H1 (cell line): Measurements from ENCODE around the gene ZC2HC1C. TPM values are rescaled to one million over a fixed set of nuclear protein-coding genes. Genes with fewer than 3 reads are reported as not detected.

Source experiments
- ASH2L ChIP-seq: fragments of 200-600, 300-600 bp; sonication (generic); IDR thresholded peaks from one replicate; pipeline ENCODE4 v1.7.1; 2017; ENCODE audit warnings: low read length
- ATF3 ChIP-seq: IDR thresholded peaks from 2 replicates; pipeline ENCODE4 v1.6.1; 2011; ENCODE audit warnings: low read depth, mild to moderate bottlenecking, low read length; ENCODE audit not compliant: insufficient read depth
- BRCA1 ChIP-seq: IDR thresholded peaks from 2 replicates; pipeline ENCODE4 v1.6.1; 2012; ENCODE audit warnings: low read depth, low read length, improper control_type of control experiment
- CHD1 ChIP-seq: IDR thresholded peaks from 2 replicates; pipeline ENCODE4 v1.6.1; 2012; ENCODE audit warnings: low read depth, low read length, improper control_type of control experiment
- CREB1 ChIP-seq: IDR thresholded peaks from 2 replicates; pipeline ENCODE4 v1.6.1; 2012; ENCODE audit warnings: inconsistent platforms
- CTCF ChIP-seq, 3 experiments: IDR thresholded peaks; 1 replicate in 2 of 3; 2 replicates in 1 of 3; pipeline versions ENCODE4 v1.5.1 to v1.6.1; 2011; ENCODE audit warnings: low read length in 3 of 3, mild to moderate bottlenecking in 3 of 3, inconsistent platforms in 2 of 3, low read depth in 1 of 3, moderate library complexity in 1 of 3; ENCODE audit not compliant: insufficient read depth in 1 of 3; ENCODE audit errors: control extremely low read depth in 1 of 3
- EGR1 ChIP-seq: IDR thresholded peaks from 2 replicates; pipeline ENCODE4 v1.6.1; 2011; ENCODE audit warnings: low read depth, low read length, borderline replicate concordance
- EZH2 ChIP-seq: fragments of 200-600 bp; sonication (generic); IDR thresholded peaks from 2 replicates; pipeline ENCODE4 v1.7.1; 2012; ENCODE audit warnings: low read depth, mild to moderate bottlenecking, moderate library complexity, low read length, inconsistent platforms; ENCODE audit not compliant: severe bottlenecking
- HDAC2 ChIP-seq, 2 experiments: fragments of 300-600 bp in 1 of 2; sonication (generic) in 1 of 2; IDR thresholded peaks; 2 replicates each; pipeline ENCODE4 v1.6.1; 2011 to 2012; ENCODE audit warnings: low read depth in 2 of 2, low read length in 2 of 2, mild to moderate bottlenecking in 2 of 2, moderate library complexity in 2 of 2, borderline replicate concordance in 1 of 2, inconsistent platforms in 1 of 2
- JUN ChIP-seq: IDR thresholded peaks from 2 replicates; pipeline ENCODE4 v1.6.1; 2011; ENCODE audit warnings: low read depth, mild to moderate bottlenecking, improper control_type of control experiment, low read length
- JUND ChIP-seq: IDR thresholded peaks from 2 replicates; pipeline ENCODE4 v1.6.1; 2011; ENCODE audit warnings: mild to moderate bottlenecking, improper control_type of control experiment, low read length
- MAX ChIP-seq: IDR thresholded peaks from 2 replicates; pipeline ENCODE4 v1.6.1; 2012; ENCODE audit warnings: inconsistent platforms
- PHF8 ChIP-seq: fragments of 200-600 bp; sonication (generic); conservative IDR thresholded peaks from 2 replicates; pipeline ENCODE4 v1.7.1; 2012; ENCODE audit warnings: low read depth, mild to moderate bottlenecking, inconsistent platforms, low read length, moderate library complexity
- RAD21 ChIP-seq, 2 experiments: IDR thresholded peaks in 1 of 2; conservative IDR thresholded peaks in 1 of 2; 2 replicates each; pipeline ENCODE4 v1.6.1; 2011; ENCODE audit warnings: low read depth in 2 of 2, low read length in 2 of 2, improper control_type of control experiment in 1 of 2, inconsistent platforms in 1 of 2, mild to moderate bottlenecking in 1 of 2, moderate library complexity in 1 of 2
- SIX5 ChIP-seq: IDR thresholded peaks from 2 replicates; pipeline ENCODE4 v1.6.1; 2011; ENCODE audit warnings: mild to moderate bottlenecking, low read depth, low read length
- SP1 ChIP-seq: IDR thresholded peaks from 2 replicates; pipeline ENCODE4 v1.6.1; 2011; ENCODE audit warnings: low read depth, low read length
- SRF ChIP-seq: IDR thresholded peaks from 2 replicates; pipeline ENCODE4 v1.6.1; 2011; ENCODE audit warnings: mild to moderate bottlenecking, low read depth, low read length, moderate library complexity
- TAF7 ChIP-seq: optimal IDR thresholded peaks from 2 replicates; pipeline ENCODE3; 2011; ENCODE audit warnings: low read depth, mild to moderate bottlenecking, inconsistent platforms, low read length, moderate library complexity, borderline replicate concordance
- YY1 ChIP-seq: IDR thresholded peaks from 2 replicates; pipeline ENCODE4 v1.6.1; 2011; ENCODE audit warnings: low read depth, mild to moderate bottlenecking, low read length
- ZNF274 ChIP-seq: IDR thresholded peaks from 2 replicates; pipeline ENCODE4 v1.7.0; 2012; ENCODE audit warnings: low read length, borderline replicate concordance; ENCODE audit errors: extremely low read depth
- polyA plus RNA-seq, 7 experiments: library from polyadenylated mRNA; depleted of rRNA in 3 of 7; stranded (reverse) in 5 of 7; unstranded in 2 of 7; fragments of >200 nt in 5 of 7; fragments of 200-250 nt in 2 of 7; gene quantifications; 1 replicate in 5 of 7; 2 replicates in 1 of 7; 4 replicates in 1 of 7; pipeline versions ENCODE4 v1.2.1 to v1.2.3, GENCODE V29; 2011 to 2013; ENCODE audit warnings: missing spikeins in 2 of 7, mixed read lengths in 2 of 7
- total RNA-seq: library from RNA; stranded (reverse); fragmentation: NEBNext Ultra II Directional; extraction: Animal tissue kit (Norgen Biotek cat#: 25700); gene quantifications from 2 replicates; pipeline ENCODE4 v1.2.1, GENCODE V29; 2021

ZC2HC1C gene
- total and polyA plus RNA-seq, 2 of the 8 experiments (the other 6 are each of a cell fraction or from before 2014, with no cell fraction given), result 0.57 to 1.2 TPM

- TF ChIP-seq SRF (no peak), BRCA1 (no peak), ATF3 (no peak), ZNF274 (no peak), CHD1 (no peak), EGR1 (no peak), SIX5 (no peak), JUN (no peak), TAF7 (peak; percentile 77), CTCF (IDR thresholded peaks at IDR 0.05; ENCODE audit: control extremely low read depth in 1 of 3, insufficient read depth in 1 of 3, low read depth in 1 of 3, low read length in 3 of 3) (peak in 1 of 3 experiments; percentile 2; a peak in 1 of 4 replicates), CREB1 (no peak; the same call in 1 of the 2 replicates), YY1 (peak; percentile 75; the same call in 1 of the 2 replicates), JUND (no peak), PHF8 (peak; percentile 79), HDAC2 (IDR thresholded peaks at IDR 0.05; ENCODE audit: borderline replicate concordance in 1 of 2, low read depth in 2 of 2, low read length in 2 of 2) (peak; percentile 69 to 70; a peak in 1 of 4 replicates), ASH2L (peak; percentile 86), RAD21 (IDR thresholded peaks at IDR 0.05 in 1 of 2, conservative IDR thresholded peaks at IDR 0.05 in 1 of 2; ENCODE audit: low read depth in 2 of 2, low read length in 2 of 2) (no peak), MAX (peak; percentile 89), SP1 (no peak), EZH2 (no peak)
These were observed at the start of gene ZC2HC1C (continued) for GRCh38 chr14:75069121-75069810.
